Measurements from ENCODE around the gene MTA3. TPM values are rescaled to one million over a fixed set of nuclear protein-coding genes. Genes with fewer than 3 reads are reported as not detected.

MTA3 gene
- polyA plus RNA-seq, 3 donors = 2.0 to 4.5 (median 2.2) TPM

DNA sequence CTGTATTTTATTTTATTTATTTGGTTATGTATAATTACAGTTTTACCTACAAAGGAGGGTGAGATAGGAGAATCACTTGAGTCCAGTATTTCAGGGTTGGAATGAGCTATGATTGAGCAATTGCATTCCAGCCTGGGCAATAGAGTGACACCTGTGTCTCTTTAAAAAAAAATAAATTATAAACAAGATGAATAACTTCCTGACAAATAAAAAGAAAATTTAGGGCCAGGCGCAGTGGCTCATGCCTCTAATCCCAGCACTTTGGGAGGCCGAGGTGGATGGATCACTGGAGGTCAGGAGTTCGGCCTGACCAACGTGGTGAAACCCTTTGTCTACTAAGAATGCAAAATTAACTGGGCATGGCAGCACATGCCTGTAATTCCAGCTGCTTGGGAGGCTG, 17.3 kb downstream of the MTA3 start:
- Histone ChIP-seq H3K36me3 (replicated peaks in 1 of 2; ENCODE audit: control insufficient read depth in 1 of 2, insufficient read depth in 2 of 2, low read length in 2 of 2) (no peaks in the 10 kb centered on the region), H3K9me3 (replicated peaks in 1 of 2; ENCODE audit: control insufficient read depth in 1 of 2, insufficient read depth in 1 of 2, low read length in 2 of 2) (no peaks in the 10 kb centered on the region), H3K79me2 (ENCODE audit: insufficient read depth, low read length) (no peaks in the 10 kb centered on the region), H3K4me3 (replicated peaks in 1 of 3; ENCODE audit: low read depth in 2 of 3, low read length in 3 of 3) (no peak overlapping the region), H3K4me1 (ENCODE audit: control insufficient read depth in 1 of 2, insufficient read depth in 2 of 2, low read length in 2 of 2) (no peaks in the 10 kb centered on the region), H3K27me3 (ENCODE audit: control insufficient read depth in 2 of 2, insufficient read depth in 2 of 2, low read length in 2 of 2) (no peaks in the 10 kb centered on the region), H4K20me1 (ENCODE audit: insufficient read depth, low read length) (no peaks in the 10 kb centered on the region), H2AFZ (ENCODE audit: insufficient read depth, low read depth, low read length, poor library complexity, severe bottlenecking) (no peak overlapping the region), H3K9ac (ENCODE audit: insufficient read depth, low read length, poor library complexity, severe bottlenecking) (no peak overlapping the region), H3K4me2 (replicated peaks; ENCODE audit: extremely low read depth, low read length, poor library complexity, severe bottlenecking) (no peak overlapping the region), H3K27ac (ENCODE audit: low read depth in 1 of 2, low read length in 2 of 2) (no peak overlapping the region)
- Mint-ChIP-seq H3K27me3 (ENCODE audit: low read depth in 3 of 3) (peaks cover 0 to 4% (median 0%) of the 10 kb centered on the region in 3 donors), H3K4me1 (no peaks in the 10 kb centered on the region), H3K27ac (no peak overlapping the region), H3K36me3 (peaks cover 9 to 13% of the 10 kb centered on the region in 2 donors), H3K4me3 (no peak overlapping the region), H3K9me3 (peaks cover 0 to 6% (median 2%) of the 10 kb centered on the region in 7 donors)
- no peak for DNase-seq
- intact Hi-C loops (cut with micrococcal nuclease) = no loop called here
- TF ChIP-seq, protein P1, sequence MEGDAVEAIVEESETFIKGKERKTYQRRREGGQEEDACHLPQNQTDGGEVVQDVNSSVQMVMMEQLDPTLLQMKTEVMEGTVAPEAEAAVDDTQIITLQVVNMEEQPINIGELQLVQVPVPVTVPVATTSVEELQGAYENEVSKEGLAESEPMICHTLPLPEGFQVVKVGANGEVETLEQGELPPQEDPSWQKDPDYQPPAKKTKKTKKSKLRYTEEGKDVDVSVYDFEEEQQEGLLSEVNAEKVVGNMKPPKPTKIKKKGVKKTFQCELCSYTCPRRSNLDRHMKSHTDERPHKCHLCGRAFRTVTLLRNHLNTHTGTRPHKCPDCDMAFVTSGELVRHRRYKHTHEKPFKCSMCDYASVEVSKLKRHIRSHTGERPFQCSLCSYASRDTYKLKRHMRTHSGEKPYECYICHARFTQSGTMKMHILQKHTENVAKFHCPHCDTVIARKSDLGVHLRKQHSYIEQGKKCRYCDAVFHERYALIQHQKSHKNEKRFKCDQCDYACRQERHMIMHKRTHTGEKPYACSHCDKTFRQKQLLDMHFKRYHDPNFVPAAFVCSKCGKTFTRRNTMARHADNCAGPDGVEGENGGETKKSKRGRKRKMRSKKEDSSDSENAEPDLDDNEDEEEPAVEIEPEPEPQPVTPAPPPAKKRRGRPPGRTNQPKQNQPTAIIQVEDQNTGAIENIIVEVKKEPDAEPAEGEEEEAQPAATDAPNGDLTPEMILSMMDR (IDR thresholded peaks at IDR 0.05) = no peak
- 70% methylated on average over 4 of the region's 4 CpGs for WGBS (ENCODE audit: insufficient coverage)

DNA sequence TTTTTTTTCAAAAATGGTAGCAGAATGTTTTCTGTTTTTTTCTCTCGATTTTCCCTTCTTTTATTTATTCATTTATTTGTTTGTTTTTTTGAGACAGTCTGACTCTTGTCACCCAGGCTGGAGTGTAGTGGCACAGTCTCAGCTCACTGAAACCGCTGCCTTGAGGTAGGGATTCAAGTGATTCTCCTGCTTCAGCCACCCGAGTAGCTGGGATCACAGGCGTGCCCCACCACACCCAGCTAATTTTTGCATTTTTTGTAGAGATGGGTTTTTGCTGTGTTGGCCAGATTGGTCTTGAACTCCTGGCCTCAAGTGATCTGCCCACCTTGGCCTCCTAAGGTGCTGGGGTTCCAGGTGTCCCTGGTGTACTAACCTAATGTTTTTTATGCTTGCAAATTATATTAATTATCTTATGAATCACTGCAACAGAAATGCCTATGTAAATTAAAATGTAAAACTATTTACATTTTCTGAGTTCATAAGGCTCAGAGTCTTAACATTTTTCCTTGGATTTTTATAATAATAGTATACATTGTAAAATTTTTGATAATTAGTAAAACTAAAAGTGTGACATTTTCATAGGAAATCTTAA, 19.2 kb downstream of the MTA3 start:
- H3K79me2 ChIP-seq (ENCODE audit: insufficient read depth, low read length) = no peaks in the 10 kb centered on the region
- H3K9ac ChIP-seq (ENCODE audit: insufficient read depth, low read length, poor library complexity, severe bottlenecking) = no peak overlapping the region
- H4K20me1 ChIP-seq (ENCODE audit: insufficient read depth, low read length) = no peaks in the 10 kb centered on the region
- H3K36me3 Mint-ChIP-seq = peaks cover 6 to 10% of the 10 kb centered on the region in 2 donors
- H3K27ac Mint-ChIP-seq = no peak overlapping the region
- H3K4me2 ChIP-seq (replicated peaks; ENCODE audit: extremely low read depth, low read length, poor library complexity, severe bottlenecking) = no peak overlapping the region
- no CpG with 5 or more reads among the region's 4 CpGs for WGBS (ENCODE audit: insufficient coverage)
- no peaks in the 10 kb centered on the region for H3K4me1 Mint-ChIP-seq
- H3K4me1 ChIP-seq (ENCODE audit: control insufficient read depth in 1 of 2, insufficient read depth in 2 of 2, low read length in 2 of 2) = no peaks in the 10 kb centered on the region
- no peaks in the 10 kb centered on the region for H3K27me3 ChIP-seq (ENCODE audit: control insufficient read depth in 2 of 2, insufficient read depth in 2 of 2, low read length in 2 of 2)
- peaks cover 0 to 3% (median 0%) of the 10 kb centered on the region in 3 donors for H3K27me3 Mint-ChIP-seq (ENCODE audit: low read depth in 3 of 3)
- intact Hi-C loops (cut with micrococcal nuclease) = no loop called here
- no peaks in the 10 kb centered on the region for H3K9me3 ChIP-seq (replicated peaks in 1 of 2; ENCODE audit: control insufficient read depth in 1 of 2, insufficient read depth in 1 of 2, low read length in 2 of 2)
- peaks cover 0 to 6% (median 2%) of the 10 kb centered on the region in 7 donors for H3K9me3 Mint-ChIP-seq
- no peak for DNase-seq
- no peak overlapping the region for H3K4me3 ChIP-seq (replicated peaks in 1 of 3; ENCODE audit: low read depth in 2 of 3, low read length in 3 of 3)
- no peak overlapping the region for H2AFZ ChIP-seq (ENCODE audit: insufficient read depth, low read depth, low read length, poor library complexity, severe bottlenecking)
- TF ChIP-seq, protein P1 (IDR thresholded peaks at IDR 0.05) = no peak
- H3K4me3 Mint-ChIP-seq = no peak overlapping the region
- no peaks in the 10 kb centered on the region for H3K36me3 ChIP-seq (replicated peaks in 1 of 2; ENCODE audit: control insufficient read depth in 1 of 2, insufficient read depth in 2 of 2, low read length in 2 of 2)
- H3K27ac ChIP-seq (ENCODE audit: low read depth in 1 of 2, low read length in 2 of 2) = no peak overlapping the region
